OCI-LY1 (cell line): ENCODE data around the gene ANKFN1.

Source experiments
- H2AFZ ChIP-seq: fragments of 200-600 bp; sonication (generic), shearing (Covaris generic); 2 replicates; pipeline ENCODE4 v1.6.0; 2014; ENCODE audit warnings: antibody characterized with exemption, mild to moderate bottlenecking, low read length
- H3F3A ChIP-seq: fragments of 200-600 bp; sonication (generic), shearing (Covaris generic); 2 replicates; pipeline ENCODE4 v1.6.0; 2014; ENCODE audit warnings: mild to moderate bottlenecking, antibody characterized with exemption, low read length, moderate library complexity; ENCODE audit not compliant: insufficient read depth
- H3K27ac ChIP-seq: fragments of 200-600 bp; sonication (generic); 2 replicates; pipeline ENCODE4 v1.5.1; 2014; ENCODE audit warnings: low read length, mixed run types, mild to moderate bottlenecking, low read depth; ENCODE audit not compliant: poor library complexity, severe bottlenecking
- H3K27me3 ChIP-seq: fragments of 200-600 bp; sonication (generic); 2 replicates; pipeline ENCODE4 v1.6.0; 2014; ENCODE audit warnings: antibody characterized with exemption, mild to moderate bottlenecking, low read length, moderate library complexity; ENCODE audit not compliant: insufficient read depth
- H3K36me3 ChIP-seq: fragments of 200-600 bp; sonication (generic); 2 replicates; pipeline ENCODE4 v1.6.1; 2014; ENCODE audit warnings: mild to moderate bottlenecking, antibody characterized with exemption, low read length, moderate library complexity, mixed read lengths; ENCODE audit not compliant: insufficient read depth
- H3K4me1 ChIP-seq: fragments of 200-600 bp; sonication (generic); 2 replicates; pipeline ENCODE4 v1.5.1; 2014; ENCODE audit warnings: mild to moderate bottlenecking, low read length, moderate library complexity; ENCODE audit not compliant: insufficient read depth, severe bottlenecking
- H3K4me2 ChIP-seq: fragments of 200-600 bp; sonication (generic), shearing (Covaris generic); 2 replicates; pipeline ENCODE4 v1.6.1; 2014; ENCODE audit warnings: low read length
- H3K4me3 ChIP-seq: fragments of 200-600 bp; sonication (generic); 2 replicates; pipeline ENCODE4 v1.5.1; 2014; ENCODE audit warnings: low read length, low read depth, mild to moderate bottlenecking, mixed read lengths; ENCODE audit not compliant: poor library complexity, severe bottlenecking
- H3K79me2 ChIP-seq: fragments of 200-600 bp; shearing (Covaris generic); 2 replicates; pipeline ENCODE4 v1.6.1; 2016; ENCODE audit warnings: mixed run types, low read length, mixed read lengths; ENCODE audit not compliant: insufficient read depth
- H3K9ac ChIP-seq: fragments of 200-600 bp; sonication (generic), shearing (Covaris generic); 2 replicates; pipeline ENCODE4 v1.6.1; 2014; ENCODE audit warnings: mild to moderate bottlenecking, low read length, mixed read lengths
- H3K9me2 ChIP-seq: fragments of 200-600 bp; sonication (generic), shearing (Covaris generic); 2 replicates; pipeline ENCODE4 v1.6.1; 2014; ENCODE audit warnings: low read depth, mild to moderate bottlenecking, low read length, mixed read lengths
- H3K9me3 ChIP-seq: fragments of 200-600 bp; shearing (Covaris generic); 2 replicates; pipeline ENCODE4 v1.6.1; 2014; ENCODE audit warnings: low read length, mixed read lengths
- H4K20me1 ChIP-seq: fragments of 200-600 bp; sonication (generic), shearing (Covaris generic); 2 replicates; pipeline ENCODE4 v1.6.0; 2016; ENCODE audit warnings: mild to moderate bottlenecking, low read length; ENCODE audit not compliant: insufficient read depth
- EZH2 ChIP-seq: fragments of 200-600 bp; sonication (generic), shearing (Covaris generic); IDR thresholded peaks from 2 replicates; pipeline ENCODE4 v1.8.0; 2017; ENCODE audit warnings: borderline replicate concordance, mixed run types, mild to moderate bottlenecking, antibody characterized with exemption, low read length, moderate library complexity, mixed read lengths
- TF ChIP-seq, protein P1 (sequence below): fragments of 200-600 bp; sonication (generic), shearing (Covaris generic); IDR thresholded peaks from 2 replicates; pipeline ENCODE4 v1.5.1; 2017; ENCODE audit warnings: mild to moderate bottlenecking, antibody characterized with exemption, low read length, moderate library complexity, mixed read lengths

Gene ANKFN1

DNA sequence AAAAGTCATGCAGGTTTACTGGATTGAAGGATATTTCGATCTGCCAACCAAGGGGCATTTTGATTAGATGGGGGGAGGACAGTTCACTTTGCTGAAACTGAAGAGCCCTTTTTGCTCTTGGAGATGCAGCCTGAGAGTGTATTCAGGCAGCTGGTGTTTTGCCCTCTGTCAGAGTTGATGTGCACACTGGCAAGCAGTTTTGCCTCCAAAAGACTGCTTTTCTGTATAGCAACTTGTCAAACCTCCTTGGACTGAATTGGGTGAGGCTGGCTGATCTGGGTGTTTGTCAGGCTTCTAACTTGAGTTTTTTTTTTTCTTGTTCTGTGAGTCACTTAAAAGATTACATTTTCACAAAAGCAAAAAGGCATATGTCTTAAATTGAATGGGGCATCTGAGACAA lies 22.6 kb upstream of the ANKFN1 start:
- Histone ChIP-seq H3K4me1 (no peaks in the 10 kb centered on the region), H3F3A (no peaks in the 10 kb centered on the region), H3K9me2 (no peaks in the 10 kb centered on the region), H2AFZ (no peak overlapping the region), H3K9ac (no peak overlapping the region), H4K20me1 (no peaks in the 10 kb centered on the region), H3K4me3 (no peak overlapping the region), H3K36me3 (no peaks in the 10 kb centered on the region), H3K27ac (no peak overlapping the region), H3K27me3 (no peaks in the 10 kb centered on the region), H3K79me2 (no peaks in the 10 kb centered on the region), H3K9me3 (no peaks in the 10 kb centered on the region), H3K4me2 (no peak overlapping the region)
- no peak for TF ChIP-seq EZH2
- TF ChIP-seq, protein P1, sequence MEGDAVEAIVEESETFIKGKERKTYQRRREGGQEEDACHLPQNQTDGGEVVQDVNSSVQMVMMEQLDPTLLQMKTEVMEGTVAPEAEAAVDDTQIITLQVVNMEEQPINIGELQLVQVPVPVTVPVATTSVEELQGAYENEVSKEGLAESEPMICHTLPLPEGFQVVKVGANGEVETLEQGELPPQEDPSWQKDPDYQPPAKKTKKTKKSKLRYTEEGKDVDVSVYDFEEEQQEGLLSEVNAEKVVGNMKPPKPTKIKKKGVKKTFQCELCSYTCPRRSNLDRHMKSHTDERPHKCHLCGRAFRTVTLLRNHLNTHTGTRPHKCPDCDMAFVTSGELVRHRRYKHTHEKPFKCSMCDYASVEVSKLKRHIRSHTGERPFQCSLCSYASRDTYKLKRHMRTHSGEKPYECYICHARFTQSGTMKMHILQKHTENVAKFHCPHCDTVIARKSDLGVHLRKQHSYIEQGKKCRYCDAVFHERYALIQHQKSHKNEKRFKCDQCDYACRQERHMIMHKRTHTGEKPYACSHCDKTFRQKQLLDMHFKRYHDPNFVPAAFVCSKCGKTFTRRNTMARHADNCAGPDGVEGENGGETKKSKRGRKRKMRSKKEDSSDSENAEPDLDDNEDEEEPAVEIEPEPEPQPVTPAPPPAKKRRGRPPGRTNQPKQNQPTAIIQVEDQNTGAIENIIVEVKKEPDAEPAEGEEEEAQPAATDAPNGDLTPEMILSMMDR: no peak

- Histone ChIP-seq H3K27me3 (no peaks in the 10 kb centered on the region), H3K9ac (no peak overlapping the region), H3K36me3 (no peaks in the 10 kb centered on the region), H3K4me3 (no peak overlapping the region), H3K9me3 (no peaks in the 10 kb centered on the region), H3K4me2 (no peak overlapping the region), H2AFZ (no peak overlapping the region), H3F3A (no peaks in the 10 kb centered on the region), H3K27ac (no peak overlapping the region), H3K9me2 (no peaks in the 10 kb centered on the region), H4K20me1 (no peaks in the 10 kb centered on the region), H3K4me1 (no peaks in the 10 kb centered on the region), H3K79me2 (no peaks in the 10 kb centered on the region)
- no peak for TF ChIP-seq EZH2
- TF ChIP-seq, protein P1: no peak
Observed at GRCh38 chr17:56131431-56131830, 21.8 kb upstream of the ANKFN1 start.

DNA sequence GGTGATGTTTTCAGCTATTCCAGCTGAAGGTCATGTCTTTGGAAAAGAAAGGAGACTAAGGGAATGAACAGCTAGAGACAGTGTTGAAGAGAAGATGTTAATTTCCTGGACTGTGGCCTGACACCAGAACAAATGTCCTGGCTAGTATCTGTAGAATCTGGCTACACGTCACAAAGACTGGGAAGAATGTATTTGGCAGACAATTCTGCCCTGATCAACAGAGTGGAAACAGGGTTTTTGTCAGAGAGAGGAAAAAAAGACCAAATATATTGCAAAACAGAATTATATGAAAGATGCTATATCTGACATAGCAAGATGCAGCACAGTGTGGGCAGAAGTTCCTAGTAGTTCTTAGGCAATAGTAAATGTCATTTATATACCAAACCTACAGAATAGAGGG lies 17.0 kb upstream of the ANKFN1 start:
- no peak overlapping the region for H3K4me3 ChIP-seq
- no peaks in the 10 kb centered on the region for H3K79me2 ChIP-seq
- no peak overlapping the region for H3K27ac ChIP-seq
- no peaks in the 10 kb centered on the region for H3K27me3 ChIP-seq
- no peaks in the 10 kb centered on the region for H3K36me3 ChIP-seq
- TF ChIP-seq, protein P1: no peak
- TF ChIP-seq EZH2: no peak
- no peaks in the 10 kb centered on the region for H3K9me3 ChIP-seq
- H3F3A ChIP-seq: no peaks in the 10 kb centered on the region
- H3K4me1 ChIP-seq: no peaks in the 10 kb centered on the region
- no peak overlapping the region for H3K4me2 ChIP-seq
- H3K9me2 ChIP-seq: no peaks in the 10 kb centered on the region
- no peak overlapping the region for H2AFZ ChIP-seq
- H4K20me1 ChIP-seq: no peaks in the 10 kb centered on the region
- no peak overlapping the region for H3K9ac ChIP-seq
